Upper lobe of left lung (tissue), 4 donors: Measurements from ENCODE around the gene FGGY.

Source experiments
- CTCF ChIP-seq, 6 experiments: fragments of 450-650 bp in 4 of 6; fragments of 200-600 bp in 2 of 6; sonication (generic) in 2 of 6; IDR thresholded peaks; one replicate each; pipeline ENCODE4 v1.5.1; 2016 to 2019; ENCODE audit warnings: antibody characterized with exemption in 6 of 6
- POLR2A ChIP-seq, 4 donors: fragments of 450-650 bp; IDR thresholded peaks; one replicate each; pipeline ENCODE4 v1.5.1; 2016 to 2017; ENCODE audit warnings: antibody characterized with exemption in 4 of 4, mild to moderate bottlenecking in 2 of 4

DNA sequence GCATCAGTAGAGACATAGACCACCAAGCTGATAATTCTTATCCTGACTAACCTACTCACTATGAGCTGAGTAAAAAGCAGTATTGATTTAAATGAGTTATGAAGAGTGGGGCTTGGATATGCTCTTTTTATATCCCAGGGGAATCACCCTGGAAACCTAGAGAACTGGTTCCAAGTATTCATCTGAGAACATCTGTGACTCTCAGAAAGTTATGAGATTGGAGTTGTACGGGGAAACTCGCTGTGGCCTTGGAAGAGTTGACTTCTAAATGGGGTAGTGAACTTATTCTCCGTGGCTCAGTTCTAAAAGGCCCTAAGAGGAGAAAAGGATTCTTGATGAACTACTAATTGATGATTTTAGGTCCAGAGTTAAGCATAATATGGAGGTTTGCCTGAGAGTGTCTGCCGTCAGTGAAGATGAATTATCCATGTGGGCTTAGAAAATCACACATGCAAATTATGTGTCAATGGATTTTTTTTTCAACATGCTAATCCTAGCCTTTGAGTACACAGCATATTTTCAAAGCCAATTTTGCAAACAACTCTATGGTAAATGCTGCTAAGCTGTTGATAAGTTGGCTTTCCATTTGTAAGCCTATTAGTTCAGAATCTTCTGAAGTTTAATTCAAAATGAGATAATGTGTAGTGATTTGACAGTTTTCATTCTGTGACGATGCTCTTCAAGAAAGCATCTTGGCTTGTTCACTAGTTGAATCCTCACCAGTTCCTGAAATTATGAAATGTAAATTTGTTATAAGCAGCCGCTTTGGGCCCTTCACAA, 122.7 kb downstream of the FGGY start:
- TF ChIP-seq CTCF (IDR thresholded peaks at IDR 0.05) (no peak), POLR2A (IDR thresholded peaks at IDR 0.05) (no peak)
